Epithelial cell of proximal tubule (primary cell): ENCODE measurements around the gene POM121L2. TPM values are rescaled to one million over a fixed set of nuclear protein-coding genes. Genes with fewer than 3 reads are reported as not detected.

Experiments
- DNase-seq: peaks from one replicate; pipeline ENCODE4 v3.0.0-alpha.2; 2011; ENCODE audit warnings: low read depth
- H3K4me3 ChIP-seq: 2 replicates; pipeline ENCODE4 v1.5.1; 2011; ENCODE audit warnings: low read depth, mild to moderate bottlenecking, low read length
- total RNA-seq: library from RNA; depleted of rRNA; stranded (reverse); fragments of >200 nt; gene quantifications from 2 replicates; pipeline ENCODE4 v1.2.3, GENCODE V29; 2015
- TF ChIP-seq, protein P1 (sequence below): conservative IDR thresholded peaks from 2 replicates; pipeline ENCODE4 v1.5.1; 2012; ENCODE audit warnings: low read depth, mild to moderate bottlenecking, low read length

The POM121L2 gene
- total RNA-seq, 1 donor from 2014 or later, result not detected

GRCh38 chr6:27332692-27333641 lies 20.9 kb upstream of the POM121L2 start:
- H3K4me3 ChIP-seq, result peak overlapping the region; percentile 60
- DNase-seq, result peak; percentile 30

DNA sequence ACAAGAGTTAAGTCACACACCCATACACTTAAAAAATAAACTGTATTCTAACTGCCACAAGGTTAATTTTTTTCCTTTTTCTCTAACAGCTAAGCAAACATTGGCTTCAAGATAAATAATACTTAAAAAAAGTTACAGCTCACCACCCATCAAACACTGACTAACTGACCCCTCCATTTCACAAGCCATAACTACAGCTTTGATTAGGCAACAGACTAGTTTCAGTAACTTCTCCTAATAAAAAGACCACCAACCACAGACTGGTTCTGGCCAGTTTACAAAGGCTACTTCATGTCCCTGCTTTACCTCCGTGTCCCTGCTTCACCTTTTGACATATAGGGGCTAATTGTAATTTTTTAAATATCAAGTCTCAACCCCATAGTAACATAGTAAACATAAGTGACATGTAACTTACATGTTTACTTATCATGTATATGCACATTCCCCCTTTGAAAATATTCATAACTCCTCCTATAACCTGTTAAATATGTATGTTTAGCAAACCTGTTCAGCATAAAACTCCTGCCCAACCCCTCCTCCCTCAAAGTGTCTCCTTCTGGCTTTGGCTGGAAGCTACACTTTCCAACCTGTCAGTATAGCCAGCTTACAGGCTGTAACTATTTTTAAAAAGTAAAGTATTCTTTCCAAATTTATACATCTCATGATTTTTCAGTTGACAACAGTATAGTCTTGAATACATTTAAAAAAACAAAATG lies 15.1 kb upstream of the POM121L2 start:
- no peak for DNase-seq
- H3K4me3 ChIP-seq, result no peak overlapping the region
- TF ChIP-seq, protein P1, sequence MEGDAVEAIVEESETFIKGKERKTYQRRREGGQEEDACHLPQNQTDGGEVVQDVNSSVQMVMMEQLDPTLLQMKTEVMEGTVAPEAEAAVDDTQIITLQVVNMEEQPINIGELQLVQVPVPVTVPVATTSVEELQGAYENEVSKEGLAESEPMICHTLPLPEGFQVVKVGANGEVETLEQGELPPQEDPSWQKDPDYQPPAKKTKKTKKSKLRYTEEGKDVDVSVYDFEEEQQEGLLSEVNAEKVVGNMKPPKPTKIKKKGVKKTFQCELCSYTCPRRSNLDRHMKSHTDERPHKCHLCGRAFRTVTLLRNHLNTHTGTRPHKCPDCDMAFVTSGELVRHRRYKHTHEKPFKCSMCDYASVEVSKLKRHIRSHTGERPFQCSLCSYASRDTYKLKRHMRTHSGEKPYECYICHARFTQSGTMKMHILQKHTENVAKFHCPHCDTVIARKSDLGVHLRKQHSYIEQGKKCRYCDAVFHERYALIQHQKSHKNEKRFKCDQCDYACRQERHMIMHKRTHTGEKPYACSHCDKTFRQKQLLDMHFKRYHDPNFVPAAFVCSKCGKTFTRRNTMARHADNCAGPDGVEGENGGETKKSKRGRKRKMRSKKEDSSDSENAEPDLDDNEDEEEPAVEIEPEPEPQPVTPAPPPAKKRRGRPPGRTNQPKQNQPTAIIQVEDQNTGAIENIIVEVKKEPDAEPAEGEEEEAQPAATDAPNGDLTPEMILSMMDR, result no peak

More at GRCh38 chr6:27332692-27333641, 20.9 kb upstream of the POM121L2 start:
- TF ChIP-seq, protein P1, result no peak

GRCh38 chr6:27321901-27322300 lies 9.8 kb upstream of the POM121L2 start:
- TF ChIP-seq, protein P1, result no peak
- DNase-seq, result no peak
- H3K4me3 ChIP-seq, result no peak overlapping the region

DNA sequence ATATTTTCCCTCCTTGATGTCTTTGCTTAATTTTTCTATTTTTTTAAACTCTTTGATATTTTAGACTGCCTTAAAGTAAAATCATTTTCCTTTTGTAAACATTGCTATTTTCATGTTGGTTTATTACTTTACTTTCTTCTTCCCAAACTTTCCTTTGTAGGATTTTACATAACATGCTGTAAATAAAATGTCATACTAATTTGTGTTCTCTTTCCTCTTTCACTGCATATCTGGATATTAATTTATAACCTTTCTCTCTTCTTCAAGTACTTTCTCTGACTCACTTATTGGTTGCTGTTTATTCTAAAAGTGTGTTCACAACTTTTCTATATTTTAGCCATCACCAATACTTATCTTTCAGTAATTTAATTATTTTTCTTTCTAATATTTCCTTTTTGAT lies 9.3 kb upstream of the POM121L2 start:
- TF ChIP-seq, protein P1, result no peak
- DNase-seq, result no peak
- H3K4me3 ChIP-seq, result no peak overlapping the region

DNA sequence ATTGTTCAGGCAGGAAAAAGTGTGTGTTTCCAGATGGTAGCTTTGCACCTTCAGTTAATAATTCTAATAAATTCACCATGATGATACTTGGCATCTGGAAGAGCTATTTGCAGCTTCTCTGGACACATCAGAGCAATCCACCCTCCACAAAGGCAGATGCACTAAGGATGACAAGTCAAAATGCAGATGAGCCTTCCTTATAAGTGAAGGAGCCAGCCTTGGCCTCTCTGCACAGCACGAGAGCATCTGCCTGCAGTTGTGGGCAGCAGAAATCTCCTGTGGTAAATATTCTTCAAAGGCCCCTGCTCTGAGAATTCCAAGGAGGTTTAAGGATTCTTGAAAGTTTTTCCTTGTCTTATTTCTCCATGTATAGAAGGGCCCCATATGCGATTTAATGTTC lies 6.9 kb upstream of the POM121L2 start:
- H3K4me3 ChIP-seq, result no peak overlapping the region
- no peak for DNase-seq
- TF ChIP-seq, protein P1, result no peak

DNA sequence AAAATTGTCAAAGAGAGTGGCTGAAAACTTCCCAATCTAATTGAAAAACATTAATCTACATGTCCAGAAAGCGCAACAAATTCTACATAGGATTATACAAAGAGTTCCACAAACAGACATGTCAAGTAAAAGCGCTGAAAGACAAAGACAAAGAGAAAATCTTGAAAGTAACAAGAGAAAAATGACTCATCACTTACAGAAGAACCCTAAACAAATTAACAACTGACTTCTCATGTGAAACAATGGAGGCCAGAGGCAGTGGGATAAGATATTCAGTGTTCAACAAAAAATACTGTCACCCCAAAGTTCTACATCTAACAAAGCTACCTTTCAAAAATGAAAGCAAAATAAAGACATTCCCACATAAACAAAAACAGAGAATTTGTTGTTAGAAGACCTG lies 2.0 kb upstream of the POM121L2 start:
- H3K4me3 ChIP-seq, result no peak overlapping the region
- no peak for DNase-seq
- TF ChIP-seq, protein P1, result no peak

DNA sequence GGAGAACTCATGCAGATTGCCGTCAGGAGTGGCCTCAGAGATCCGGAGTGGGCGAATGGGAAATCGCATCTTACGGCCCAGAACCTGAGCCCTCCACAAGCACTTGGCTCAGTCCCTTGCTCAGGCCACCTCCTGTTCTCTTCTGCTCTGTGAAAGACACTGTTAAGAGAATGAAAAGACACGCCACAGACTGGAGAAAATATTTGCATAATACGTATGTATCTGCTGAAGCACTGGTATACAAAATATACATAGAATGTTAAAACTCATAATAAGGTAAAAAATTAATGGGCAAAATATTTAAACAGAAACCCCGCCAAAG lies 838 bp upstream of the POM121L2 start:
- H3K4me3 ChIP-seq, result peak overlapping the region; percentile 74
- TF ChIP-seq, protein P1, result no peak
- DNase-seq, result no peak
